ENCODE results near the gene GBA2.

The GBA2 gene

GRCh38 chr9:35687972-35688557 is 61.0 kb downstream of the GBA2 start:
- Mint-ChIP-seq H3K27ac (no peak overlapping the region), H3K9me3 (no peaks in the 10 kb centered on the region), H3K36me3 (no peaks in the 10 kb centered on the region), H3K4me1 (peaks cover 28% of the 10 kb centered on the region), H3K27me3 (no peaks in the 10 kb centered on the region), H3K4me3 (no peak overlapping the region)

GRCh38 chr9:35687306-35687705 is 61.7 kb downstream of the GBA2 start:
- Mint-ChIP-seq H3K27me3 (no peaks in the 10 kb centered on the region), H3K9me3 (no peaks in the 10 kb centered on the region), H3K36me3 (no peaks in the 10 kb centered on the region), H3K4me1 (peaks cover 28% of the 10 kb centered on the region), H3K27ac (no peak overlapping the region), H3K4me3 (no peak overlapping the region)

Measured in activated naive CD4-positive, alpha-beta T cell treated with anti-CD3 and anti-CD28 coated beads, Interleukin-2, amount 50 U/mL, for 24 hours (primary cell).